Natural killer cell (primary cell): ENCODE measurements around the gene AREL1. TPM values are rescaled to one million over a fixed set of nuclear protein-coding genes. Genes with fewer than 3 reads are reported as not detected.

Experiments used
- ATAC-seq, 3 donors: fragments of 150-1000 bp in 2 of 3; fragments of 200-7000 bp in 1 of 3; cut with Tn5 transposase; 1 replicate in 1 of 3; 2 replicates in 2 of 3; pipeline ENCODE4 v1.10.0; 2021; ENCODE audit warnings: mild to moderate bottlenecking in 2 of 3, moderate library complexity in 2 of 3
- DNase-seq, 2 donors: peaks; one replicate each; pipeline versions ENCODE4 v3.0.0 to v3.0.0-alpha.2; 2013 to 2021; ENCODE audit warnings: mixed read lengths in 1 of 2
- H3K27ac ChIP-seq: one replicate; pipeline ENCODE4 v1.5.1; 2013; ENCODE audit warnings: mild to moderate bottlenecking, low read length
- H3K27me3 ChIP-seq: one replicate; pipeline ENCODE4 v1.6.1; 2013; ENCODE audit warnings: low read length; ENCODE audit not compliant: control insufficient read depth, insufficient read depth
- H3K36me3 ChIP-seq: one replicate; pipeline ENCODE4 v1.6.1; 2013; ENCODE audit warnings: low read length; ENCODE audit not compliant: control insufficient read depth, insufficient read depth
- H3K4me1 ChIP-seq: one replicate; pipeline ENCODE4 v1.6.1; 2013; ENCODE audit warnings: low read length; ENCODE audit not compliant: control insufficient read depth, insufficient read depth
- H3K4me3 ChIP-seq: one replicate; pipeline ENCODE4 v1.5.1; 2013; ENCODE audit warnings: low read length
- H3K9me3 ChIP-seq: one replicate; pipeline ENCODE4 v1.6.1; 2013; ENCODE audit warnings: low read length; ENCODE audit not compliant: control insufficient read depth, insufficient read depth
- H3K27ac Mint-ChIP-seq, 2 donors: one replicate each; pipeline ENCODE4 v1.8.0; 2022; ENCODE audit warnings: mild to moderate bottlenecking in 2 of 2, mixed read lengths in 2 of 2, moderate library complexity in 1 of 2
- H3K27me3 Mint-ChIP-seq, 2 donors: one replicate each; pipeline ENCODE4 v1.8.0; 2022; ENCODE audit warnings: low read depth in 2 of 2, mixed read lengths in 2 of 2
- H3K36me3 Mint-ChIP-seq: one replicate; pipeline ENCODE4 v1.8.0; 2022; ENCODE audit warnings: mixed read lengths
- H3K4me1 Mint-ChIP-seq, 2 donors: one replicate each; pipeline ENCODE4 v1.8.0; 2022; ENCODE audit warnings: mixed read lengths in 2 of 2
- H3K4me3 Mint-ChIP-seq: one replicate; pipeline ENCODE4 v1.8.0; 2022; ENCODE audit warnings: mild to moderate bottlenecking, moderate library complexity, mixed read lengths
- H3K9me3 Mint-ChIP-seq, 2 donors: one replicate each; pipeline ENCODE4 v1.8.0; 2022; ENCODE audit warnings: mixed read lengths in 2 of 2
- CTCF ChIP-seq: fragments of 200-600 bp; IDR thresholded peaks from one replicate; pipeline ENCODE4 v1.8.0; 2022; ENCODE audit warnings: antibody characterized with exemption
- WGBS: methylation state at CpG from one replicate; pipeline ENCODE4 v1.1.7; 2013; ENCODE audit warnings: missing lambda C conversion rate; ENCODE audit not compliant: insufficient coverage; 5-methylcytosine and 5-hydroxymethylcytosine counted together
- intact Hi-C: fragments of 100-400 bp; cut with micrococcal nuclease; formaldehyde crosslinking; loops from one replicate; pipeline ENCODE4 v1.14.2; 2022
- total RNA-seq, 4 donors: library from RNA; stranded (reverse); fragments of 120-200 nt in 1 of 4; gene quantifications; one replicate each; pipeline versions ENCODE4 v1.2.3 to v1.2.4, GENCODE V29; 2013 to 2022

The AREL1 gene
- total RNA-seq, 3 donors from 2014 or later (not counting 1 experiment from before 2014, with no cell fraction given): 65.9 to 83.0 (median 82.3) TPM

- 97% methylated on average over 7 of the region's 7 CpGs for WGBS
- H3K27me3 Mint-ChIP-seq: no peaks in the 10 kb centered on the region
- intact Hi-C loops: no loop called here
- Histone ChIP-seq H3K36me3 (peaks cover 50% of the 10 kb centered on the region), H3K27ac (no peak overlapping the region), H3K4me3 (no peak overlapping the region), H3K4me1 (no peaks in the 10 kb centered on the region), H3K27me3 (no peaks in the 10 kb centered on the region), H3K9me3 (no peaks in the 10 kb centered on the region)
- no peak for DNase-seq
- H3K27ac Mint-ChIP-seq: no peak overlapping the region
- ATAC-seq: no peak
- no peaks in the 10 kb centered on the region for H3K9me3 Mint-ChIP-seq
- no peak overlapping the region for H3K4me3 Mint-ChIP-seq
- H3K4me1 Mint-ChIP-seq: peaks cover 0 to 4% of the 10 kb centered on the region in 2 donors
- no peak for TF ChIP-seq CTCF
- peaks cover 29% of the 10 kb centered on the region for H3K36me3 Mint-ChIP-seq
Measured at GRCh38 chr14:74661726-74662450, 51.0 kb downstream of the AREL1 start.

- Histone ChIP-seq H3K4me1 (no peaks in the 10 kb centered on the region), H3K36me3 (peaks cover 49% of the 10 kb centered on the region), H3K27ac (no peak overlapping the region), H3K9me3 (no peaks in the 10 kb centered on the region), H3K4me3 (no peak overlapping the region), H3K27me3 (no peaks in the 10 kb centered on the region)
- intact Hi-C loops: no loop called here
- Mint-ChIP-seq H3K9me3 (no peaks in the 10 kb centered on the region), H3K27ac (no peak overlapping the region), H3K27me3 (no peaks in the 10 kb centered on the region), H3K36me3 (peaks cover 36% of the 10 kb centered on the region), H3K4me1 (peaks cover 0 to 4% of the 10 kb centered on the region in 2 donors), H3K4me3 (no peak overlapping the region)
- TF ChIP-seq CTCF: no peak
- DNase-seq (no peak), ATAC-seq (no peak)
- 99% methylated on average over 4 of the region's 5 CpGs for WGBS
Measured at GRCh38 chr14:74660863-74661262, 52.0 kb downstream of the AREL1 start.

- H3K27me3 ChIP-seq: no peaks in the 10 kb centered on the region
- ATAC-seq: no peak
- no peak for TF ChIP-seq CTCF
Measured at GRCh38 chr14:74660167-74660566, 52.7 kb downstream of the AREL1 start.

More at GRCh38 chr14:74660167-74660566, 52.7 kb downstream of the AREL1 start:
- H3K9me3 ChIP-seq: no peaks in the 10 kb centered on the region
- H3K27me3 Mint-ChIP-seq: no peaks in the 10 kb centered on the region
- no peaks in the 10 kb centered on the region for H3K4me1 ChIP-seq
- WGBS: 97% methylated on average over 3 of the region's 3 CpGs
- intact Hi-C loops: no loop called here
- H3K9me3 Mint-ChIP-seq: no peaks in the 10 kb centered on the region
- peaks cover 0 to 4% of the 10 kb centered on the region in 2 donors for H3K4me1 Mint-ChIP-seq
- H3K27ac ChIP-seq: no peak overlapping the region
- H3K36me3 ChIP-seq: peaks cover 46% of the 10 kb centered on the region
- H3K4me3 ChIP-seq: no peak overlapping the region
- no peak overlapping the region for H3K27ac Mint-ChIP-seq
- H3K4me3 Mint-ChIP-seq: no peak overlapping the region
- no peak for DNase-seq
- H3K36me3 Mint-ChIP-seq: peaks cover 40% of the 10 kb centered on the region
